HG03558 (cell line): ENCODE data around the gene GSG1L.
"Not testable (repeated sequence)": the region's sequence is repeated elsewhere in the genome, so short reads cannot be mapped to it uniquely, and the experiment has no call there.

Source experiments
- ATAC-seq: cut with Tn5 transposase; IDR thresholded peaks from one replicate; pipeline ENCODE4 v1.9.1; 2021; ENCODE audit warnings: moderate number of reproducible peaks; ENCODE audit not compliant: unreplicated experiment; ENCODE audit errors: extremely low read depth

The GSG1L gene

GRCh38 chr16:27961296-27961620, 102.3 kb downstream of the GSG1L start:
- no peak for ATAC-seq

- no peak for ATAC-seq
These were observed 102.8 kb downstream of the GSG1L start for GRCh38 chr16:27960619-27961295.

- ATAC-seq, result no peak
These were observed 103.6 kb downstream of the GSG1L start for GRCh38 chr16:27959914-27960313.

- no peak for ATAC-seq
These were observed 109.3 kb downstream of the GSG1L start for GRCh38 chr16:27954191-27954590.

- no peak for ATAC-seq
These were observed 110.7 kb downstream of the GSG1L start for GRCh38 chr16:27952811-27953210.

- no peak for ATAC-seq
These were observed 111.9 kb downstream of the GSG1L start for GRCh38 chr16:27951489-27952120.

- no peak for ATAC-seq
These were observed 113.2 kb downstream of the GSG1L start for GRCh38 chr16:27950206-27950887.

- no peak for ATAC-seq
These were observed 115.8 kb downstream of the GSG1L start for GRCh38 chr16:27947696-27948095.

- no peak for ATAC-seq
These were observed 118.1 kb downstream of the GSG1L start for GRCh38 chr16:27945233-27945973.

- ATAC-seq, result no peak
These were observed 119.7 kb downstream of the GSG1L start for GRCh38 chr16:27943766-27944165.

- ATAC-seq, result not testable (repeated sequence)
These were observed 121.4 kb downstream of the GSG1L start for GRCh38 chr16:27942071-27942470.

GRCh38 chr16:27935076-27935475, 128.4 kb downstream of the GSG1L start:
- ATAC-seq, result no peak

GRCh38 chr16:27932542-27933135, 130.9 kb downstream of the GSG1L start:
- no peak for ATAC-seq

GRCh38 chr16:27929818-27930217, 133.7 kb downstream of the GSG1L start:
- ATAC-seq, result no peak

GRCh38 chr16:27928542-27928941, 135.0 kb downstream of the GSG1L start:
- no peak for ATAC-seq

GRCh38 chr16:27927266-27927901, 136.1 kb downstream of the GSG1L start:
- ATAC-seq, result no peak

GRCh38 chr16:27925612-27926011, 137.9 kb downstream of the GSG1L start:
- no peak for ATAC-seq

- ATAC-seq, result no peak
These were observed 138.9 kb downstream of the GSG1L start for GRCh38 chr16:27924411-27925118.

GRCh38 chr16:27923751-27924150, 139.8 kb downstream of the GSG1L start:
- no peak for ATAC-seq

GRCh38 chr16:27922433-27922832, 141.1 kb downstream of the GSG1L start:
- ATAC-seq, result no peak
